Natural killer cell (primary cell): ENCODE data around the gene BCAS3. TPM values are rescaled to one million over a fixed set of nuclear protein-coding genes. Genes with fewer than 3 reads are reported as not detected.

ENCODE experiments used
- ATAC-seq, 3 donors: fragments of 150-1000 bp in 2 of 3; fragments of 200-7000 bp in 1 of 3; cut with Tn5 transposase; 1 replicate in 1 of 3; 2 replicates in 2 of 3; pipeline ENCODE4 v1.10.0; 2021; ENCODE audit warnings: mild to moderate bottlenecking in 2 of 3, moderate library complexity in 2 of 3
- DNase-seq, 2 donors: peaks; one replicate each; pipeline versions ENCODE4 v3.0.0 to v3.0.0-alpha.2; 2013 to 2021; ENCODE audit warnings: mixed read lengths in 1 of 2
- H3K27ac ChIP-seq: one replicate; pipeline ENCODE4 v1.5.1; 2013; ENCODE audit warnings: mild to moderate bottlenecking, low read length
- H3K27me3 ChIP-seq: one replicate; pipeline ENCODE4 v1.6.1; 2013; ENCODE audit warnings: low read length; ENCODE audit not compliant: control insufficient read depth, insufficient read depth
- H3K36me3 ChIP-seq: one replicate; pipeline ENCODE4 v1.6.1; 2013; ENCODE audit warnings: low read length; ENCODE audit not compliant: control insufficient read depth, insufficient read depth
- H3K4me1 ChIP-seq: one replicate; pipeline ENCODE4 v1.6.1; 2013; ENCODE audit warnings: low read length; ENCODE audit not compliant: control insufficient read depth, insufficient read depth
- H3K4me3 ChIP-seq: one replicate; pipeline ENCODE4 v1.5.1; 2013; ENCODE audit warnings: low read length
- H3K9me3 ChIP-seq: one replicate; pipeline ENCODE4 v1.6.1; 2013; ENCODE audit warnings: low read length; ENCODE audit not compliant: control insufficient read depth, insufficient read depth
- H3K27ac Mint-ChIP-seq, 2 donors: one replicate each; pipeline ENCODE4 v1.8.0; 2022; ENCODE audit warnings: mild to moderate bottlenecking in 2 of 2, mixed read lengths in 2 of 2, moderate library complexity in 1 of 2
- H3K27me3 Mint-ChIP-seq, 2 donors: one replicate each; pipeline ENCODE4 v1.8.0; 2022; ENCODE audit warnings: low read depth in 2 of 2, mixed read lengths in 2 of 2
- H3K36me3 Mint-ChIP-seq: one replicate; pipeline ENCODE4 v1.8.0; 2022; ENCODE audit warnings: mixed read lengths
- H3K4me1 Mint-ChIP-seq, 2 donors: one replicate each; pipeline ENCODE4 v1.8.0; 2022; ENCODE audit warnings: mixed read lengths in 2 of 2
- H3K4me3 Mint-ChIP-seq: one replicate; pipeline ENCODE4 v1.8.0; 2022; ENCODE audit warnings: mild to moderate bottlenecking, moderate library complexity, mixed read lengths
- H3K9me3 Mint-ChIP-seq, 2 donors: one replicate each; pipeline ENCODE4 v1.8.0; 2022; ENCODE audit warnings: mixed read lengths in 2 of 2
- WGBS: methylation state at CpG from one replicate; pipeline ENCODE4 v1.1.7; 2013; ENCODE audit warnings: missing lambda C conversion rate; ENCODE audit not compliant: insufficient coverage; 5-methylcytosine and 5-hydroxymethylcytosine counted together
- intact Hi-C: fragments of 100-400 bp; cut with micrococcal nuclease; formaldehyde crosslinking; loops from one replicate; pipeline ENCODE4 v1.14.2; 2022
- total RNA-seq, 4 donors: library from RNA; stranded (reverse); fragments of 120-200 nt in 1 of 4; gene quantifications; one replicate each; pipeline versions ENCODE4 v1.2.3 to v1.2.4, GENCODE V29; 2013 to 2022
- TF ChIP-seq, protein P1 (sequence below): fragments of 200-600 bp; IDR thresholded peaks from one replicate; pipeline ENCODE4 v1.8.0; 2022; ENCODE audit warnings: antibody characterized with exemption

The BCAS3 gene
- total RNA-seq, 3 donors from 2014 or later (not counting 1 experiment from before 2014, with no cell fraction given): 60.5 to 87.8 (median 72.0) TPM

- no peak for DNase-seq
- ATAC-seq: no peak
- Histone ChIP-seq H3K9me3 (no peaks in the 10 kb centered on the region), H3K4me1 (no peaks in the 10 kb centered on the region), H3K27ac (no peak overlapping the region), H3K27me3 (no peaks in the 10 kb centered on the region), H3K4me3 (no peak overlapping the region), H3K36me3 (peaks cover 4% of the 10 kb centered on the region)
- Mint-ChIP-seq H3K4me1 (no peaks in the 10 kb centered on the region), H3K9me3 (no peaks in the 10 kb centered on the region), H3K4me3 (no peak overlapping the region), H3K36me3 (peaks cover 16% of the 10 kb centered on the region), H3K27me3 (no peaks in the 10 kb centered on the region), H3K27ac (no peak overlapping the region)
- 97% methylated on average over 5 of the region's 5 CpGs for WGBS
- intact Hi-C loops: no loop called here
- TF ChIP-seq, protein P1, sequence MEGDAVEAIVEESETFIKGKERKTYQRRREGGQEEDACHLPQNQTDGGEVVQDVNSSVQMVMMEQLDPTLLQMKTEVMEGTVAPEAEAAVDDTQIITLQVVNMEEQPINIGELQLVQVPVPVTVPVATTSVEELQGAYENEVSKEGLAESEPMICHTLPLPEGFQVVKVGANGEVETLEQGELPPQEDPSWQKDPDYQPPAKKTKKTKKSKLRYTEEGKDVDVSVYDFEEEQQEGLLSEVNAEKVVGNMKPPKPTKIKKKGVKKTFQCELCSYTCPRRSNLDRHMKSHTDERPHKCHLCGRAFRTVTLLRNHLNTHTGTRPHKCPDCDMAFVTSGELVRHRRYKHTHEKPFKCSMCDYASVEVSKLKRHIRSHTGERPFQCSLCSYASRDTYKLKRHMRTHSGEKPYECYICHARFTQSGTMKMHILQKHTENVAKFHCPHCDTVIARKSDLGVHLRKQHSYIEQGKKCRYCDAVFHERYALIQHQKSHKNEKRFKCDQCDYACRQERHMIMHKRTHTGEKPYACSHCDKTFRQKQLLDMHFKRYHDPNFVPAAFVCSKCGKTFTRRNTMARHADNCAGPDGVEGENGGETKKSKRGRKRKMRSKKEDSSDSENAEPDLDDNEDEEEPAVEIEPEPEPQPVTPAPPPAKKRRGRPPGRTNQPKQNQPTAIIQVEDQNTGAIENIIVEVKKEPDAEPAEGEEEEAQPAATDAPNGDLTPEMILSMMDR: no peak
Measured at GRCh38 chr17:61084260-61084659, 406.6 kb downstream of the BCAS3 start.

DNA sequence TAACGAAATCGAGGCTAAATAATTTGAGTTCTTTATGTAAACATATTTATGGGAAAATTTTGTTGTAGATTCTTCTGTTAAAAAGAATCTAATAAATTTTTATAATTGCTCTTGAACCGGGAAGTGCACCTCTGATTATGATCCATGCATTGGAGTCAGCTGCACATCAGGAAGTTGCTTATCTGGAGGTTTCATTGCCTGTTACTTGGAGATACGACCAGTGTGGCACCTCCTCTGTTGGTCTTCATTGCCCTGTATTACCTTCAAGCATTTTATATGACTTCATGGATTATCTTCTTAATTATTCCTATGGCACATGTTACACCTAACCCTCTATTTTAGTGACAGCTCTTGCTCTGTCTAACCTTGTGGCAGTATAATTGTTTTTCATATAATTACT is 409.4 kb downstream of the BCAS3 start:
- Mint-ChIP-seq H3K9me3 (no peaks in the 10 kb centered on the region), H3K27me3 (no peaks in the 10 kb centered on the region), H3K4me1 (no peaks in the 10 kb centered on the region), H3K36me3 (peaks cover 12% of the 10 kb centered on the region), H3K27ac (no peak overlapping the region), H3K4me3 (no peak overlapping the region)
- H3K27ac ChIP-seq: no peak overlapping the region
- no peak for ATAC-seq
- WGBS: 91% methylated on average over 2 of the region's 4 CpGs
- no peak for DNase-seq
- intact Hi-C loops: no loop called here
- H3K4me1 ChIP-seq: no peaks in the 10 kb centered on the region
- TF ChIP-seq, protein P1: no peak
- H3K9me3 ChIP-seq: no peaks in the 10 kb centered on the region
- H3K4me3 ChIP-seq: no peak overlapping the region
- no peaks in the 10 kb centered on the region for H3K27me3 ChIP-seq
- peaks cover 2% of the 10 kb centered on the region for H3K36me3 ChIP-seq

DNA sequence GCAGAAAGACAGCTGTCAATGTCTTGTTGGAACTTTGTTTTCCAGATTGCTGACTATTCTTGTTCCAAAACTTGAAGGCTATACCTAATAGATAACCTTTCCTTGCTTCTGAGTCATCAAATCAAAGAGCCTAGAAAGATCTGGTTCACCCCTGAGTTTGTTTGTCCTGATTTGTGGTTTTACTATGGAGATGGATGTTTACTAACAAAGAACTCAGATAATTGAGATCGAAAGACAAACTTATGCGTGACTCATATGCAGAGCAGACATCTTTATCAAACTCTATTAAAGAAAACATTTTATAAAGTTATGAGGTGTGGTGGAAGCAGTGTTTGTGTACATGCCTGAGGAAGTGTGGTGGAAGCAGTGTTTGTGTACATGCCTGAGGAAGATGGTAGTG is 410.9 kb downstream of the BCAS3 start:
- Histone ChIP-seq H3K27ac (no peak overlapping the region), H3K4me1 (no peaks in the 10 kb centered on the region), H3K36me3 (peaks cover 2% of the 10 kb centered on the region), H3K27me3 (no peaks in the 10 kb centered on the region), H3K4me3 (no peak overlapping the region), H3K9me3 (no peaks in the 10 kb centered on the region)
- WGBS: no CpG with 5 or more reads among the region's 2 CpGs
- intact Hi-C loops: no loop called here
- H3K27me3 Mint-ChIP-seq: no peaks in the 10 kb centered on the region
- TF ChIP-seq, protein P1: no peak
- no peak overlapping the region for H3K27ac Mint-ChIP-seq
- no peak for ATAC-seq
- H3K4me1 Mint-ChIP-seq: no peaks in the 10 kb centered on the region
- no peak for DNase-seq
- H3K9me3 Mint-ChIP-seq: peaks cover 2 to 4% of the 10 kb centered on the region in 2 donors
- H3K36me3 Mint-ChIP-seq: peaks cover 19% of the 10 kb centered on the region
- H3K4me3 Mint-ChIP-seq: no peak overlapping the region

GRCh38 chr17:61091096-61091495 is 413.4 kb downstream of the BCAS3 start:
- H3K27me3 ChIP-seq: no peaks in the 10 kb centered on the region
- H3K4me3 Mint-ChIP-seq: no peak overlapping the region
- H3K27ac Mint-ChIP-seq: no peak overlapping the region
- DNase-seq (no peak), ATAC-seq (no peak)
- H3K36me3 Mint-ChIP-seq: peaks cover 10% of the 10 kb centered on the region
- no peaks in the 10 kb centered on the region for H3K4me1 Mint-ChIP-seq
- no peaks in the 10 kb centered on the region for H3K27me3 Mint-ChIP-seq
- no peak overlapping the region for H3K27ac ChIP-seq
- H3K4me3 ChIP-seq: no peak overlapping the region
- no peaks in the 10 kb centered on the region for H3K9me3 ChIP-seq
- TF ChIP-seq, protein P1: no peak
- no peaks in the 10 kb centered on the region for H3K4me1 ChIP-seq
- WGBS: 75% methylated on average over 1 of the region's 1 CpG
- intact Hi-C loops: no loop called here
- H3K9me3 Mint-ChIP-seq: peaks cover 2 to 4% of the 10 kb centered on the region in 2 donors
- H3K36me3 ChIP-seq: no peaks in the 10 kb centered on the region
